HepG2 (cell line): ENCODE results near the gene HELB. TPM values are rescaled to one million over a fixed set of nuclear protein-coding genes. Genes with fewer than 3 reads are reported as not detected.

ENCODE experiments used
- ATAC-seq: fragments of 200-7000 bp; cut with Tn5 transposase; 3 replicates; pipeline ENCODE4 v1.9.1; 2020; ENCODE audit warnings: mild to moderate bottlenecking, moderate library complexity
- BruUV-seq: library from RNA; stranded (reverse); fragments of 400-500 nt; replicated peaks from 2 replicates; lab custom pipeline; 2021; lab: Mats Ljungman, UMichigan
- CTCF ChIA-PET: fragments of 300-600 bp; formaldehyde crosslinking; extraction: SDS; loops from one replicate; lab custom pipeline; 2021; ENCODE audit warnings: low total read pairs, inconsistent platforms, low intra/inter-chr PET ratio; lab: Yijun Ruan, JAX
- POLR2A ChIA-PET: fragments of 350-600 bp; sonication (Branson Sonifier 250); formaldehyde crosslinking; loops from one replicate; lab custom pipeline; 2020; ENCODE audit warnings: antibody characterized with exemption, inconsistent platforms; lab: Yijun Ruan, JAX
- DNase-seq: peaks from one replicate; pipeline ENCODE4 v3.0.0-alpha.2; 2015; ENCODE audit warnings: low spot score
- FAIRE-seq: peaks from 3 replicates; lab custom pipeline; 2011; peaks lifted over from hg19 to GRCh38; lab: Jason Lieb, UNC
- H2AFZ ChIP-seq: one replicate; pipeline ENCODE4 v1.6.1; 2011; ENCODE audit warnings: low read length, inconsistent platforms
- H3K27ac ChIP-seq: fragments of 300-600 bp; 3 replicates; pipeline ENCODE4 v1.8.0; 2011; ENCODE audit warnings: mixed run types, mild to moderate bottlenecking, mixed read lengths, low read length, inconsistent platforms; ENCODE audit not compliant: insufficient read depth; ENCODE audit errors: extremely low read length
- H3K27me3 ChIP-seq, 2 experiments: fragments of 200-600 bp in 1 of 2; 2 replicates in 1 of 2; 3 replicates in 1 of 2; pipeline versions ENCODE4 v1.6.0 to v1.8.0; 2011; ENCODE audit warnings: low read length in 2 of 2, mild to moderate bottlenecking in 2 of 2, moderate library complexity in 2 of 2, inconsistent platforms in 1 of 2; ENCODE audit not compliant: insufficient read depth in 2 of 2, control insufficient read depth in 1 of 2
- H3K36me3 ChIP-seq, 2 experiments: fragments of 200-600 bp in 1 of 2; replicated peaks in 1 of 2; 2 replicates in 1 of 2; 3 replicates in 1 of 2; pipeline versions ENCODE4 v1.5.1 to v1.8.0; 2011; ENCODE audit warnings: low read length in 2 of 2, inconsistent platforms in 1 of 2; ENCODE audit not compliant: insufficient read depth in 2 of 2, control insufficient read depth in 1 of 2
- H3K4me1 ChIP-seq: 2 replicates; pipeline ENCODE4 v1.5.1; 2012; ENCODE audit warnings: low read length, inconsistent platforms; ENCODE audit not compliant: insufficient read depth
- H3K4me2 ChIP-seq: 2 replicates; pipeline ENCODE4 v1.6.0; 2011; ENCODE audit warnings: low read depth, low read length, inconsistent platforms
- H3K4me3 ChIP-seq, 3 experiments: fragments of 200-600 bp in 1 of 3; sonication (generic), shearing (Covaris generic) in 1 of 3; replicated peaks in 1 of 3; 2 replicates each; pipeline ENCODE4 v1.5.1; 2011 to 2016; ENCODE audit warnings: low read length in 3 of 3, inconsistent platforms in 2 of 3, low read depth in 2 of 3, mild to moderate bottlenecking in 2 of 3, control low read depth in 1 of 3, mixed read lengths in 1 of 3; ENCODE audit not compliant: insufficient read depth in 1 of 3
- H3K79me2 ChIP-seq: one replicate; pipeline ENCODE4 v1.6.1; 2011; ENCODE audit warnings: low read length, inconsistent platforms; ENCODE audit not compliant: insufficient read depth
- H3K9ac ChIP-seq: 2 replicates; pipeline ENCODE4 v1.6.0; 2011; ENCODE audit warnings: mild to moderate bottlenecking, low read depth, low read length, inconsistent platforms; ENCODE audit not compliant: insufficient read depth
- H3K9me3 ChIP-seq: 2 replicates; pipeline ENCODE4 v1.5.1; 2012; ENCODE audit warnings: mild to moderate bottlenecking, low read length
- H4K20me1 ChIP-seq: 2 replicates; pipeline ENCODE4 v1.6.0; 2011; ENCODE audit warnings: inconsistent platforms, mild to moderate bottlenecking, low read length, moderate library complexity; ENCODE audit not compliant: insufficient read depth
- CEBPB ChIP-seq: IDR thresholded peaks from 2 replicates; pipeline ENCODE4 v1.6.1; 2011; ENCODE audit warnings: low read depth, low read length, improper control_type of control experiment, borderline replicate concordance
- DNMT1 ChIP-seq: sonication (generic); formaldehyde crosslinking; IDR thresholded peaks from 2 replicates; pipeline ENCODE4 v1.5.1; 2020; ENCODE audit warnings: mild to moderate bottlenecking, missing genetic modification reagents
- EED ChIP-seq: sonication (generic); formaldehyde crosslinking; IDR thresholded peaks from 2 replicates; pipeline ENCODE4 v1.5.0; 2020; ENCODE audit warnings: mild to moderate bottlenecking, missing genetic modification reagents
- HMG20B ChIP-seq: conservative IDR thresholded peaks from 2 replicates; pipeline ENCODE4 v1.6.1; 2016; ENCODE audit warnings: missing genetic modification reagents, missing compliant biosample characterization
- SAFB2 ChIP-seq: sonication (generic); formaldehyde crosslinking; IDR thresholded peaks from 2 replicates; pipeline ENCODE4 v1.5.1; 2020; ENCODE audit warnings: missing genetic modification reagents, low read depth, mild to moderate bottlenecking, borderline replicate concordance
- SATB2 ChIP-seq: sonication (generic); formaldehyde crosslinking; IDR thresholded peaks from 2 replicates; pipeline ENCODE4 v1.5.0; 2020; ENCODE audit warnings: missing genetic modification reagents
- SP5 ChIP-seq: IDR thresholded peaks from 2 replicates; pipeline ENCODE4 v1.6.1; 2016; ENCODE audit warnings: low read depth, borderline replicate concordance
- TCF7 ChIP-seq: sonication (generic); IDR thresholded peaks from 2 replicates; pipeline ENCODE4 v1.6.1; 2016; ENCODE audit warnings: antibody characterized with exemption, low read depth
- TMF1 ChIP-seq: sonication (generic); formaldehyde crosslinking; IDR thresholded peaks from 2 replicates; pipeline ENCODE4 v1.8.1; 2022; ENCODE audit warnings: low read depth, missing genetic modification reagents
- ZNF225 ChIP-seq: sonication (generic); formaldehyde crosslinking; IDR thresholded peaks from 2 replicates; pipeline ENCODE4 v1.4.0; 2020; ENCODE audit warnings: mild to moderate bottlenecking, missing genetic modification reagents
- ZNF274 ChIP-seq: sonication (generic); formaldehyde crosslinking; IDR thresholded peaks from 2 replicates; pipeline ENCODE4 v1.5.1; 2020; ENCODE audit warnings: mild to moderate bottlenecking, missing genetic modification reagents
- ZNF34 ChIP-seq: sonication (generic); formaldehyde crosslinking; IDR thresholded peaks from 2 replicates; pipeline ENCODE4 v1.4.0; 2020; ENCODE audit warnings: mild to moderate bottlenecking, missing genetic modification reagents, borderline replicate concordance
- ZNF672 ChIP-seq: sonication (generic); formaldehyde crosslinking; IDR thresholded peaks from 2 replicates; pipeline ENCODE4 v1.8.1; 2022; ENCODE audit warnings: missing genetic modification reagents
- ZNF841 ChIP-seq: sonication (generic); formaldehyde crosslinking; IDR thresholded peaks from 2 replicates; pipeline ENCODE4 v1.8.1; 2023; ENCODE audit warnings: missing genetic modification reagents, borderline replicate concordance
- ZNF850 ChIP-seq: sonication (generic); formaldehyde crosslinking; conservative IDR thresholded peaks from 2 replicates; pipeline ENCODE4 v1.9.0; 2021; ENCODE audit warnings: mild to moderate bottlenecking, missing genetic modification reagents
- ZSCAN31 ChIP-seq: sonication (generic); formaldehyde crosslinking; IDR thresholded peaks from 2 replicates; pipeline ENCODE4 v1.5.0; 2020; ENCODE audit warnings: low read depth, mild to moderate bottlenecking, missing genetic modification reagents
- WGBS: methylation state at CpG from one replicate; pipeline ENCODE4 v1.1.6; 2017; ENCODE audit warnings: low lambda C conversion rate; 5-methylcytosine and 5-hydroxymethylcytosine counted together
- in situ Hi-C: cut with HindIII; loops from 2 replicates; pipeline ENCODE4 v1.10.0; 2017; ENCODE audit warnings: low pct_unique_long_range_greater_than_20kb; ENCODE audit not compliant: extremely low pct_ligation_motif_present
- intact Hi-C: fragments of 100-400 bp; cut with micrococcal nuclease; formaldehyde crosslinking; loops from one replicate; pipeline ENCODE4 v1.10.0; 2022; ENCODE audit not compliant: unreplicated experiment
- polyA plus RNA-seq, 8 experiments: library from polyadenylated mRNA; depleted of rRNA in 3 of 8; stranded (reverse) in 7 of 8; unstranded in 1 of 8; fragments of >200 nt; fragmentation: Illumina TruSeq in 4 of 8; extraction: Trizol in 4 of 8; gene quantifications; 2 replicates each; pipeline versions ENCODE4 v1.2.1 to v1.2.3, GENCODE V29; 2011 to 2016; ENCODE audit warnings: low read depth in 4 of 8, missing spikeins in 1 of 8, mixed read lengths in 1 of 8; ENCODE audit not compliant: insufficient read depth in 1 of 8
- total RNA-seq, 5 experiments: library from RNA; depleted of rRNA; stranded (reverse); fragments of >200 nt; fragmentation: Illumina TruSeq; extraction: Trizol; gene quantifications; 2 replicates each; pipeline ENCODE4 v1.2.3, GENCODE V29; 2016; ENCODE audit warnings: low read depth in 1 of 5
- TF ChIP-seq, protein P1 (sequence below): sonication (generic); formaldehyde crosslinking; IDR thresholded peaks from 2 replicates; pipeline ENCODE4 v1.8.1; 2022; ENCODE audit warnings: mild to moderate bottlenecking, missing genetic modification reagents
- TF ChIP-seq, protein P2 (sequence below): sonication (generic); formaldehyde crosslinking; conservative IDR thresholded peaks from 2 replicates; pipeline ENCODE4 v1.5.0; 2020; ENCODE audit warnings: missing genetic modification reagents
- TF ChIP-seq, protein P3 (sequence below), 2 experiments: sonication (generic) in 1 of 2; formaldehyde crosslinking in 1 of 2; IDR thresholded peaks; 2 replicates each; pipeline versions ENCODE4 v1.5.1 to v1.6.1; 2011 to 2020; ENCODE audit warnings: borderline replicate concordance in 1 of 2, low read depth in 1 of 2, low read length in 1 of 2, mild to moderate bottlenecking in 1 of 2, missing genetic modification reagents in 1 of 2, moderate library complexity in 1 of 2

Gene HELB
- total and polyA plus RNA-seq, 2 of the 13 experiments (the other 11 are each of a cell fraction or from before 2014, with no cell fraction given): 1.7 to 3.7 TPM

DNA sequence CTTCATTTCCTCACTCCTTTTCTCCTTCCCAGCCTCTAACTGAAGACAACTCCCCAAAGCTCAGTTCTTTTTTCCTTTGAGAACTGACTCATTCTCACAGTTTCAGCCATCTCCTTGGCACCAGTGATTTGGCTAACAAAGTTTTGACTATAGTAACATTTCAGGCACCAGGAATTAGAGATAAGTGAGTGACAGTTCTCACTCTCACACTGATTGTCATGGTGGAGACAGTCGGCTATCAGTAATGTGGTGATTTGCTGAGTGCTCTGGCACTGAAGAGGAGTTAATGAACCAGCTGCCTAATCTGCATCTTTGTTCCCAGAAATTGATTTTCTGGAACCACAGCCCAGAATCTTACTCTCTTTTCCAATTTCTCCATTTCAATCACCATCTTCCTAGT lies 29.5 kb downstream of the HELB start:
- in situ Hi-C loops: no loop called here
- H3K4me2 ChIP-seq: no peak overlapping the region
- H3K79me2 ChIP-seq: no peaks in the 10 kb centered on the region
- H3K9ac ChIP-seq: no peak overlapping the region
- no peak overlapping the region for H2AFZ ChIP-seq
- TF ChIP-seq, protein P1, sequence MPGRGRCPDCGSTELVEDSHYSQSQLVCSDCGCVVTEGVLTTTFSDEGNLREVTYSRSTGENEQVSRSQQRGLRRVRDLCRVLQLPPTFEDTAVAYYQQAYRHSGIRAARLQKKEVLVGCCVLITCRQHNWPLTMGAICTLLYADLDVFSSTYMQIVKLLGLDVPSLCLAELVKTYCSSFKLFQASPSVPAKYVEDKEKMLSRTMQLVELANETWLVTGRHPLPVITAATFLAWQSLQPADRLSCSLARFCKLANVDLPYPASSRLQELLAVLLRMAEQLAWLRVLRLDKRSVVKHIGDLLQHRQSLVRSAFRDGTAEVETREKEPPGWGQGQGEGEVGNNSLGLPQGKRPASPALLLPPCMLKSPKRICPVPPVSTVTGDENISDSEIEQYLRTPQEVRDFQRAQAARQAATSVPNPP (CRISPR knock-in tag): no peak
- TF ChIP-seq TCF7 (no peak), ZNF672 (CRISPR knock-in tag) (no peak), DNMT1 (CRISPR knock-in tag) (no peak), HMG20B (CRISPR knock-in tag) (no peak), ZNF850 (CRISPR knock-in tag) (no peak), SP5 (CRISPR knock-in tag) (no peak), ZNF225 (CRISPR knock-in tag) (no peak), SAFB2 (CRISPR knock-in tag) (no peak), CEBPB (no peak), EED (CRISPR knock-in tag) (no peak), ZSCAN31 (CRISPR knock-in tag) (no peak), TMF1 (CRISPR knock-in tag) (no peak), SATB2 (CRISPR knock-in tag) (no peak), ZNF841 (CRISPR knock-in tag) (no peak), ZNF34 (no peak), ZNF274 (CRISPR knock-in tag) (no peak)
- TF ChIP-seq, protein P2, sequence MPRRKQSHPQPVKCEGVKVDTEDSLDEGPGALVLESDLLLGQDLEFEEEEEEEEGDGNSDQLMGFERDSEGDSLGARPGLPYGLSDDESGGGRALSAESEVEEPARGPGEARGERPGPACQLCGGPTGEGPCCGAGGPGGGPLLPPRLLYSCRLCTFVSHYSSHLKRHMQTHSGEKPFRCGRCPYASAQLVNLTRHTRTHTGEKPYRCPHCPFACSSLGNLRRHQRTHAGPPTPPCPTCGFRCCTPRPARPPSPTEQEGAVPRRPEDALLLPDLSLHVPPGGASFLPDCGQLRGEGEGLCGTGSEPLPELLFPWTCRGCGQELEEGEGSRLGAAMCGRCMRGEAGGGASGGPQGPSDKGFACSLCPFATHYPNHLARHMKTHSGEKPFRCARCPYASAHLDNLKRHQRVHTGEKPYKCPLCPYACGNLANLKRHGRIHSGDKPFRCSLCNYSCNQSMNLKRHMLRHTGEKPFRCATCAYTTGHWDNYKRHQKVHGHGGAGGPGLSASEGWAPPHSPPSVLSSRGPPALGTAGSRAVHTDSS (CRISPR knock-in tag): no peak
- TF ChIP-seq, protein P3, sequence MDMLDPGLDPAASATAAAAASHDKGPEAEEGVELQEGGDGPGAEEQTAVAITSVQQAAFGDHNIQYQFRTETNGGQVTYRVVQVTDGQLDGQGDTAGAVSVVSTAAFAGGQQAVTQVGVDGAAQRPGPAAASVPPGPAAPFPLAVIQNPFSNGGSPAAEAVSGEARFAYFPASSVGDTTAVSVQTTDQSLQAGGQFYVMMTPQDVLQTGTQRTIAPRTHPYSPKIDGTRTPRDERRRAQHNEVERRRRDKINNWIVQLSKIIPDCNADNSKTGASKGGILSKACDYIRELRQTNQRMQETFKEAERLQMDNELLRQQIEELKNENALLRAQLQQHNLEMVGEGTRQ (IDR thresholded peaks at IDR 0.05; ENCODE audit: low read depth, low read length): no peak
- TF ChIP-seq, protein P3 (CRISPR knock-in tag; IDR thresholded peaks at IDR 0.05; ENCODE audit: borderline replicate concordance): no peak
- peaks cover 0 to 2% of the 10 kb centered on the region in 2 experiments; a peak in 1 of 5 replicates for H3K36me3 ChIP-seq
- H3K27me3 ChIP-seq: no peaks in the 10 kb centered on the region
- H3K9me3 ChIP-seq: no peaks in the 10 kb centered on the region
- H3K4me3 ChIP-seq: no peak overlapping the region
- H3K4me1 ChIP-seq: no peaks in the 10 kb centered on the region
- H4K20me1 ChIP-seq: no peaks in the 10 kb centered on the region
- FAIRE-seq: no peak
- no peak for DNase-seq
- intact Hi-C loops: no loop called here
- BruUV-seq: no TSS peak
- WGBS: 100% methylated on average over 1 of the region's 1 CpG
- ChIA-PET POLR2A (no interaction called here), CTCF (no interaction called here)
- no peak for ATAC-seq
- no peak overlapping the region for H3K27ac ChIP-seq
